IMR-90 (cell line): ENCODE measurements around the gene INKA1. TPM values are rescaled to one million over a fixed set of nuclear protein-coding genes. Genes with fewer than 3 reads are reported as not detected.
"Not testable (repeated sequence)": the region's sequence is repeated elsewhere in the genome, so short reads cannot be mapped to it uniquely, and the experiment has no call there.

Source experiments
- ATAC-seq: fragments of 200-7000 bp; cut with Tn5 transposase; 2 replicates; pipeline ENCODE4 v1.9.1; 2020; ENCODE audit warnings: low read depth, mild to moderate bottlenecking, moderate library complexity
- BruUV-seq: library from RNA; stranded (reverse); fragments of 400-500 nt; replicated peaks from 2 replicates; lab custom pipeline; 2021; lab: Mats Ljungman, UMichigan
- CTCF ChIA-PET: fragments of 300-600 bp; formaldehyde crosslinking; extraction: SDS; loops from one replicate; lab custom pipeline; 2021; ENCODE audit warnings: antibody characterized with exemption; lab: Yijun Ruan, JAX
- POLR2A ChIA-PET: fragments of 300-600 bp; sonication (Branson Sonifier 250); formaldehyde crosslinking; loops from one replicate; lab custom pipeline; 2022; ENCODE audit warnings: antibody characterized with exemption; ENCODE audit not compliant: unreplicated experiment; lab: Charles Lee
- DNase-seq: peaks from one replicate; pipeline ENCODE4 v3.0.0; 2013
- H2AFZ ChIP-seq: replicated peaks from 2 replicates; pipeline ENCODE3; 2013; ENCODE audit warnings: low read length, mild to moderate bottlenecking; ENCODE audit not compliant: poor library complexity
- H2AK5ac ChIP-seq: 2 replicates; pipeline ENCODE4 v1.6.1; 2013; ENCODE audit warnings: low read depth, low read length, inconsistent platforms
- H2AK9ac ChIP-seq: replicated peaks from 2 replicates; pipeline ENCODE3; 2013; ENCODE audit warnings: mild to moderate bottlenecking, low read depth, low read length, moderate library complexity; ENCODE audit not compliant: poor library complexity
- H2BK120ac ChIP-seq: 2 replicates; pipeline ENCODE4 v1.6.1; 2013; ENCODE audit warnings: low read depth, low read length, inconsistent platforms
- H2BK15ac ChIP-seq: 3 replicates; pipeline ENCODE4 v1.6.1; 2013; ENCODE audit warnings: low read depth, low read length, inconsistent platforms
- H2BK20ac ChIP-seq: 2 replicates; pipeline ENCODE4 v1.6.1; 2013; ENCODE audit warnings: low read depth, mild to moderate bottlenecking, inconsistent platforms, low read length, moderate library complexity
- H2BK5ac ChIP-seq: 2 replicates; pipeline ENCODE4 v1.6.1; 2013; ENCODE audit warnings: mild to moderate bottlenecking, low read depth, low read length, inconsistent platforms; ENCODE audit not compliant: poor library complexity, severe bottlenecking
- H3K14ac ChIP-seq: replicated peaks from 2 replicates; pipeline ENCODE4 v1.6.1; 2013; ENCODE audit warnings: low read depth, low read length, inconsistent platforms
- H3K18ac ChIP-seq: 2 replicates; pipeline ENCODE4 v1.6.1; 2013; ENCODE audit warnings: low read depth, low read length, control low read depth
- H3K23ac ChIP-seq: 2 replicates; pipeline ENCODE4 v1.6.1; 2013; ENCODE audit warnings: low read depth, low read length, inconsistent platforms
- H3K27ac ChIP-seq: 2 replicates; pipeline ENCODE4 v1.5.1; 2013; ENCODE audit warnings: mild to moderate bottlenecking, control low read depth, low read length; ENCODE audit not compliant: insufficient read depth
- H3K27me3 ChIP-seq: 2 replicates; pipeline ENCODE4 v1.6.1; 2013; ENCODE audit warnings: low read length; ENCODE audit not compliant: control insufficient read depth, insufficient read depth
- H3K36me3 ChIP-seq: 2 replicates; pipeline ENCODE4 v1.6.1; 2013; ENCODE audit warnings: low read length, mixed read lengths; ENCODE audit not compliant: control insufficient read depth, insufficient read depth
- H3K4ac ChIP-seq: 2 replicates; pipeline ENCODE4 v1.6.1; 2013; ENCODE audit warnings: low read depth, low read length, inconsistent platforms
- H3K4me1 ChIP-seq: 2 replicates; pipeline ENCODE4 v1.6.1; 2013; ENCODE audit warnings: low read length, mixed read lengths; ENCODE audit not compliant: control insufficient read depth, insufficient read depth
- H3K4me2 ChIP-seq: 2 replicates; pipeline ENCODE4 v1.6.1; 2013; ENCODE audit warnings: low read depth, mild to moderate bottlenecking, control low read depth, low read length, moderate library complexity
- H3K4me3 ChIP-seq: 2 replicates; pipeline ENCODE4 v1.5.1; 2013; ENCODE audit warnings: low read depth, mild to moderate bottlenecking, control low read depth, low read length, moderate library complexity; ENCODE audit not compliant: insufficient read depth
- H3K56ac ChIP-seq: 2 replicates; pipeline ENCODE4 v1.6.1; 2013; ENCODE audit warnings: low read length, inconsistent platforms; ENCODE audit not compliant: insufficient read depth; ENCODE audit errors: extremely low read depth
- H3K79me1 ChIP-seq, 2 experiments: 2 replicates each; pipeline ENCODE4 v1.6.1; 2013; ENCODE audit warnings: low read length in 2 of 2, inconsistent platforms in 1 of 2, low read depth in 1 of 2
- H3K9ac ChIP-seq: 2 replicates; pipeline ENCODE4 v1.6.1; 2013; ENCODE audit warnings: low read depth, low read length, control low read depth
- H3K9me1 ChIP-seq: 2 replicates; pipeline ENCODE4 v1.6.1; 2013; ENCODE audit warnings: low read length, inconsistent platforms; ENCODE audit not compliant: insufficient read depth
- H3K9me3 ChIP-seq: 2 replicates; pipeline ENCODE4 v1.6.1; 2013; ENCODE audit warnings: low read length; ENCODE audit not compliant: control insufficient read depth, insufficient read depth
- H4K20me1 ChIP-seq: 2 replicates; pipeline ENCODE4 v1.6.1; 2013; ENCODE audit warnings: low read length, inconsistent platforms; ENCODE audit not compliant: insufficient read depth
- H4K5ac ChIP-seq: 2 replicates; pipeline ENCODE4 v1.6.1; 2013; ENCODE audit warnings: mild to moderate bottlenecking, low read depth, low read length, control low read depth
- H4K8ac ChIP-seq, 2 experiments: 2 replicates each; pipeline ENCODE4 v1.6.1; 2013; ENCODE audit warnings: low read depth in 2 of 2, low read length in 2 of 2, control low read depth in 1 of 2, inconsistent platforms in 1 of 2
- H4K91ac ChIP-seq: 2 replicates; pipeline ENCODE4 v1.6.1; 2013; ENCODE audit warnings: low read depth, low read length, inconsistent platforms; ENCODE audit not compliant: insufficient read depth
- WGBS, 2 experiments: methylation state at CpG; one replicate each; pipeline versions ENCODE4 v1.1.5 to v1.1.7; 2013; ENCODE audit warnings: missing lambda C conversion rate in 2 of 2; ENCODE audit not compliant: insufficient read length in 1 of 2; ENCODE audit errors: extremely low coverage in 2 of 2; 5-methylcytosine and 5-hydroxymethylcytosine counted together
- dilution Hi-C: fragments of 300-500 bp; cut with HindIII; formaldehyde crosslinking; loops from one replicate; pipeline ENCODE4 v1.14.3; 2018; ENCODE audit warnings: low sequenced_read_pairs; ENCODE audit not compliant: unreplicated experiment
- in situ Hi-C: fragments of 300-500 bp; cut with MboI; formaldehyde crosslinking; loops from 3 replicates; pipeline ENCODE4 v1.14.3; 2019; ENCODE audit warnings: low sequenced_read_pairs, inconsistent platforms, mixed read lengths
- intact Hi-C: fragments of 100-400 bp; cut with micrococcal nuclease; formaldehyde crosslinking; loops from 2 replicates; pipeline ENCODE4 v1.10.0; 2022
- polyA plus RNA-seq, 3 experiments: library from polyadenylated mRNA; depleted of rRNA; stranded (reverse); fragments of >200 nt; gene quantifications; 2 replicates each; pipeline ENCODE4 v1.2.3, GENCODE V29; 2012; ENCODE audit warnings: low replicate concordance in 1 of 3
- total RNA-seq: library from RNA; depleted of rRNA; stranded (reverse); fragments of >200 nt; gene quantifications from 2 replicates; pipeline ENCODE4 v1.2.3, GENCODE V29; 2012

INKA1 gene
- total and polyA plus RNA-seq, 2 of the 4 experiments (the other 2 are of a cell fraction): 2.3 to 4.5 TPM

DNA sequence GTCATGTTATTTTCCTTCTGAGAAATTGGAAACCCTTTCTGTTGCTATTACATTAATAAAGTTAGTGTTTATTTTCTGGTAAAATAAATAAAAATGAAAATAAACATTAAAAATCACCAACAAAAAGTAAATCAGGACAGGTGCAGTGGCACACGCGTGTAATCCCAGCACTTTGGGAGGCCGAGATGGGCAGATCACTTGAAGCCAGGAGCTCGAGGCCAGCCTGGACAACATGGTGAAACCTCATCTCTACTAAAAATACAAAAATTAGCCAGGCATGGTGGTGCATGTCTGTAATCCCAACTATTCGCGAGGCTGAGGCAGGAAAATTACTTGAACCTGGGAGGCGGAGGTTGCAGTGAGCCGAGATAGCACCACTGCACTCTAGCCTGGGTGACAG lies 27.0 kb upstream of the INKA1 start:
- H4K91ac ChIP-seq, H3K18ac ChIP-seq, H3K27ac ChIP-seq, BruUV-seq, ATAC-seq, H3K56ac ChIP-seq, CTCF ChIA-PET, H2BK20ac ChIP-seq, H3K36me3 ChIP-seq, H3K9me3 ChIP-seq, H3K27me3 ChIP-seq, POLR2A ChIA-PET, H3K14ac ChIP-seq, H2BK5ac ChIP-seq, H3K4me2 ChIP-seq, H3K4ac ChIP-seq, dilution Hi-C loops, H2BK15ac ChIP-seq, H2AK9ac ChIP-seq, intact Hi-C loops, H3K23ac ChIP-seq, H3K9ac ChIP-seq, H3K4me3 ChIP-seq, H2BK120ac ChIP-seq, H4K5ac ChIP-seq, H2AFZ ChIP-seq, H4K8ac ChIP-seq, DNase-seq, H3K4me1 ChIP-seq, H2AK5ac ChIP-seq, in situ Hi-C loops: not testable (repeated sequence)
- Histone ChIP-seq H4K20me1 (peaks cover 64% of the 10 kb centered on the region), H3K9me1 (peaks cover 11% of the 10 kb centered on the region; the same call in 1 of the 2 replicates), H3K79me1 (peaks cover 22 to 68% of the 10 kb centered on the region in 2 experiments)
- 80% methylated on average over 1 of the region's 8 CpGs; no CpG with 5 or more reads in 1 of the 2 experiments for WGBS, 2 experiments
